ENCODE measurements around the gene TRPM6.
A peak's percentile ranks its signal among the peaks of the same experiment; 100 is the strongest.

The TRPM6 gene

DNA sequence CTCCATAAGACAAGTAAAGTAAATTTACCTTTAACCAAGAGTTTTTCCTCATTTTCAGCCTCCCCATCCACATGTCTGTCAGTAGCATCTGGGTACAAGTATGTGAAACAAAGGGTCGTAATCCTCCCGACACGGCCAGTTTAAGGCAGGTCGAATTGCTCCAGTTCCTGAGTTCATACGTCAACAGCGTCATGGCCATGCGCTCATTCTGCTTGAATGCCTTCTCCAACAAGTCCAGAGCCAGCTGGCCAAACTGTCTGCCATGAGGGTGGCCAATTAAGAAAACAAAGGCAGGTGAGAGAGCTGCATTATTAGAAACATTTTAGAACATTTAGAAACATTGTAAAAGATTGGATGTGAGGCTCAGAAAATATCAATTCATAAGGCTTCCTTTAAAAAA, 87.5 kb downstream of the TRPM6 start:
- no peaks in the 10 kb centered on the region for H3K27me3 ChIP-seq (ENCODE audit: control insufficient read depth, insufficient read depth, low read length)
- H3K9ac ChIP-seq (ENCODE audit: low read depth, low read length), result no peak overlapping the region
- H3K9me3 ChIP-seq (ENCODE audit: control insufficient read depth, insufficient read depth, low read length), result no peaks in the 10 kb centered on the region
- H3K4me3 ChIP-seq (ENCODE audit: low read depth, low read length), result no peak overlapping the region
- H3K4me1 ChIP-seq (ENCODE audit: control insufficient read depth, insufficient read depth, low read length), result no peaks in the 10 kb centered on the region
- no peaks in the 10 kb centered on the region for H3K36me3 ChIP-seq (ENCODE audit: control insufficient read depth, insufficient read depth, low read length)

GRCh38 chr9:74795803-74796202, 91.9 kb downstream of the TRPM6 start:
- H3K9ac ChIP-seq (ENCODE audit: low read depth, low read length), result no peak overlapping the region
- no peaks in the 10 kb centered on the region for H3K36me3 ChIP-seq (ENCODE audit: control insufficient read depth, insufficient read depth, low read length)
- H3K4me1 ChIP-seq (ENCODE audit: control insufficient read depth, insufficient read depth, low read length), result no peaks in the 10 kb centered on the region
- H3K27me3 ChIP-seq (ENCODE audit: control insufficient read depth, insufficient read depth, low read length), result no peaks in the 10 kb centered on the region
- no peaks in the 10 kb centered on the region for H3K9me3 ChIP-seq (ENCODE audit: control insufficient read depth, insufficient read depth, low read length)
- H3K4me3 ChIP-seq (ENCODE audit: low read depth, low read length), result no peak overlapping the region

GRCh38 chr9:74795081-74795480, 92.6 kb downstream of the TRPM6 start:
- Histone ChIP-seq H3K9ac (ENCODE audit: low read depth, low read length) (no peak overlapping the region), H3K36me3 (ENCODE audit: control insufficient read depth, insufficient read depth, low read length) (no peaks in the 10 kb centered on the region), H3K27me3 (ENCODE audit: control insufficient read depth, insufficient read depth, low read length) (no peaks in the 10 kb centered on the region), H3K9me3 (ENCODE audit: control insufficient read depth, insufficient read depth, low read length) (no peaks in the 10 kb centered on the region), H3K4me1 (ENCODE audit: control insufficient read depth, insufficient read depth, low read length) (no peaks in the 10 kb centered on the region), H3K4me3 (ENCODE audit: low read depth, low read length) (no peak overlapping the region)

DNA sequence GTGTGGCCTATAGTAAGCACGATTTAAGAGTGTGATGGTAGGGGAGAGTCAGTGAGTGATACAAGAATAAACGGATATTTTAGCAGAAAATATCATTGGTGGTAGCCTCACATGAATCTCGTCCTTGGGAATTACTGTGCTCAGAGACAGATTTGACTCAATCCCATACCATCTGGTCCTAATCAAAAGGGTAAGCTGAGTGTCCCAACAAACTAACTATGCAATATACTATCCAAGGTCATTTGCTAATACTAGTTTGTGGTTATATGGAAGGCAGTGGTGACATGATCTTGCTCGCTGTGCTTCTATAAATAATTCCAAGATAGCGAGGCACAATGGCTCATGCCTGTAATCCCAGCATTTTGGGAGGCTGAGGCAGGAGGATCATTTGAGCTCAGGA, 103.2 kb downstream of the TRPM6 start:
- no peaks in the 10 kb centered on the region for H3K4me1 ChIP-seq (ENCODE audit: control insufficient read depth, insufficient read depth, low read length)
- no peak overlapping the region for H3K4me3 ChIP-seq (ENCODE audit: low read depth, low read length)
- H3K9me3 ChIP-seq (ENCODE audit: control insufficient read depth, insufficient read depth, low read length), result no peaks in the 10 kb centered on the region
- no peaks in the 10 kb centered on the region for H3K36me3 ChIP-seq (ENCODE audit: control insufficient read depth, insufficient read depth, low read length)
- H3K9ac ChIP-seq (ENCODE audit: low read depth, low read length), result no peak overlapping the region
- no peaks in the 10 kb centered on the region for H3K27me3 ChIP-seq (ENCODE audit: control insufficient read depth, insufficient read depth, low read length)

DNA sequence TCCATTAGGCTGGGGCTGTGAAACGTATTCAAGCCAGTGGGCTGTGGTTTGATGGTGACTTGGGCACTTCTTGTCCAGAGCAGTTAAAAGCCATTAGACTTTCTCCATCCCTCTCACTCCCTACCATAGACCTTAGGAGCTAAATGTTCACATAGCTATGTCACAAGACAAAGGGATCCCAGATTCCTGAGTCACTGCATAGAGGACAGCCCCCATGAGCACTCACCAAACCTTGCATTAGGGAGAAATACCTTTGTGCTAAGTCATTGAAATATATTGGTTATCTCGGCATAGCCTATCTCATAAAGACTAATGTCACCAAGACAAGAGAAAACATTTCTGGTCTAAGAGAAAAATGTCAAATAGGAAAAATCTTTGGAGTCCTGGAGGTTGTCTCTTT, 104.3 kb downstream of the TRPM6 start:
- Histone ChIP-seq H3K9me3 (ENCODE audit: control insufficient read depth, insufficient read depth, low read length) (no peaks in the 10 kb centered on the region), H3K4me3 (ENCODE audit: low read depth, low read length) (no peak overlapping the region), H3K27me3 (ENCODE audit: control insufficient read depth, insufficient read depth, low read length) (no peaks in the 10 kb centered on the region), H3K9ac (ENCODE audit: low read depth, low read length) (no peak overlapping the region), H3K4me1 (ENCODE audit: control insufficient read depth, insufficient read depth, low read length) (no peaks in the 10 kb centered on the region), H3K36me3 (ENCODE audit: control insufficient read depth, insufficient read depth, low read length) (no peaks in the 10 kb centered on the region)

DNA sequence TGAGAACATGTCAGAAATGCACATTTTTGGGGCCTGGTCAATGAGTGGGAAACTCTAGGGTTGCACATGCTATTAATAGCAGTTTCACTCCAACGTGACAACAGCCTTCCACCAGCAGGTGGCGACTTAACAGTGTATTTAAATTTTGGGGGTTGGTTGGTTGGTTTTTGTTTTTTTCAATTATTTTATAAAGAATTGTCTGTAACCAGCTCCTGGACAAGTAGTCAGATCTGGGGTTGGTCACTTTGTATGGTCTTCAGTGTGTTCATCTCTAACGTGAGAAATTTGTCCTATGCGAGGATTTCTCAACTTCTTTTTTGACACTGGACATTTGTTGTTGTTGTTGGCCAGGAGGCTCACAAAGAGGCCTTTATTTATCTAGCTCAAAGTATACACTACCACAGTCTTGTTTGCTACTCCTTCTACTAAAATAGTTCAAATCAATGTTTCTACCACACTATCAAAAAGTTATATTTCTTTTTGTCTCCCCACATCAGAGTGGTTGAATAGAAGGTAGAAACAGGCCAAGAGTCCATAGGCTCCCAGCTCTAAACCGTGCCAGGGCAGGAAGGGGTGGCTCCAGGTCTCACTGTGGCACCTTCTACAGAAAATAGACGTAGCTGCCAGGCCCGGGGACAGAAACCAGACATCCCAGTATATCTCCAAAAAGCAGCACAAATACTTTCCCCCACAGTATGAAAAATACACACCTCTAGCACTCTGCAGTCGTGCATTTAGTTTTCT, 110.4 kb downstream of the TRPM6 start:
- Histone ChIP-seq H3K36me3 (ENCODE audit: control insufficient read depth, insufficient read depth, low read length) (no peaks in the 10 kb centered on the region), H3K27me3 (ENCODE audit: control insufficient read depth, insufficient read depth, low read length) (no peaks in the 10 kb centered on the region), H3K9me3 (ENCODE audit: control insufficient read depth, insufficient read depth, low read length) (no peaks in the 10 kb centered on the region), H3K4me1 (ENCODE audit: control insufficient read depth, insufficient read depth, low read length) (no peaks in the 10 kb centered on the region), H3K9ac (ENCODE audit: low read depth, low read length) (no peak overlapping the region), H3K4me3 (ENCODE audit: low read depth, low read length) (no peak overlapping the region)

- Histone ChIP-seq H3K4me3 (ENCODE audit: low read depth, low read length) (no peak overlapping the region), H3K9ac (ENCODE audit: low read depth, low read length) (no peak overlapping the region), H3K9me3 (ENCODE audit: control insufficient read depth, insufficient read depth, low read length) (no peaks in the 10 kb centered on the region), H3K36me3 (ENCODE audit: control insufficient read depth, insufficient read depth, low read length) (no peaks in the 10 kb centered on the region), H3K27me3 (ENCODE audit: control insufficient read depth, insufficient read depth, low read length) (no peaks in the 10 kb centered on the region), H3K4me1 (ENCODE audit: control insufficient read depth, insufficient read depth, low read length) (no peaks in the 10 kb centered on the region)
Observed at GRCh38 chr9:74775396-74775795, 112.3 kb downstream of the TRPM6 start.

- H3K4me1 ChIP-seq (ENCODE audit: control insufficient read depth, insufficient read depth, low read length), result no peaks in the 10 kb centered on the region
- no peaks in the 10 kb centered on the region for H3K27me3 ChIP-seq (ENCODE audit: control insufficient read depth, insufficient read depth, low read length)
- H3K4me3 ChIP-seq (ENCODE audit: low read depth, low read length), result no peak overlapping the region
- H3K9ac ChIP-seq (ENCODE audit: low read depth, low read length), result no peak overlapping the region
- H3K36me3 ChIP-seq (ENCODE audit: control insufficient read depth, insufficient read depth, low read length), result no peaks in the 10 kb centered on the region
- H3K9me3 ChIP-seq (ENCODE audit: control insufficient read depth, insufficient read depth, low read length), result no peaks in the 10 kb centered on the region
Observed at GRCh38 chr9:74773886-74774479, 113.7 kb downstream of the TRPM6 start.

DNA sequence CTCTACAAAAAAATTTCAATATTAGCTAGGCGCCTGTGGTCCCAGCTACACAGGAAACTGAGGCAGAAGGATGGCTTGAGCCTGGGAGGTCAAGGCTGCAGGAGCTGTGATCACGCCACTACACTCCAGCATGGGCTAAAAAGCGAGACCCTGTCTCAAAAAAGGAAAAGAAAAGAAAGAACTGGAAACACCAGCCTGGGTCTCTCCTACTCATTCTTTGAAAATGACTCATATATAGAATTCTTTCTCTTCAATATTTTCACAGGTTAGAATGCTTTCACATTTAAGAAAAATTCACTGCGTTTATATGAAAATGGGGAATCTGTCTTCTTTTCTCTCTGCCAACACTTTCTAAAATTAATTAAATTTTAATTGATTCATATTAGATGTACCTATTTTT, 115.6 kb downstream of the TRPM6 start:
- H3K9me3 ChIP-seq (ENCODE audit: control insufficient read depth, insufficient read depth, low read length), result no peaks in the 10 kb centered on the region
- no peak overlapping the region for H3K9ac ChIP-seq (ENCODE audit: low read depth, low read length)
- no peak overlapping the region for H3K4me3 ChIP-seq (ENCODE audit: low read depth, low read length)
- H3K36me3 ChIP-seq (ENCODE audit: control insufficient read depth, insufficient read depth, low read length), result no peaks in the 10 kb centered on the region
- H3K27me3 ChIP-seq (ENCODE audit: control insufficient read depth, insufficient read depth, low read length), result no peaks in the 10 kb centered on the region
- H3K4me1 ChIP-seq (ENCODE audit: control insufficient read depth, insufficient read depth, low read length), result no peaks in the 10 kb centered on the region

- Histone ChIP-seq H3K4me1 (ENCODE audit: control insufficient read depth, insufficient read depth, low read length) (no peaks in the 10 kb centered on the region), H3K9ac (ENCODE audit: low read depth, low read length) (no peak overlapping the region), H3K9me3 (ENCODE audit: control insufficient read depth, insufficient read depth, low read length) (no peaks in the 10 kb centered on the region), H3K27me3 (ENCODE audit: control insufficient read depth, insufficient read depth, low read length) (no peaks in the 10 kb centered on the region), H3K36me3 (ENCODE audit: control insufficient read depth, insufficient read depth, low read length) (no peaks in the 10 kb centered on the region), H3K4me3 (ENCODE audit: low read depth, low read length) (no peak overlapping the region)
Observed at GRCh38 chr9:74771672-74772071, 116.0 kb downstream of the TRPM6 start.

- no peak overlapping the region for H3K9ac ChIP-seq (ENCODE audit: low read depth, low read length)
Observed at GRCh38 chr9:74771262-74771585, 116.5 kb downstream of the TRPM6 start.

DNA sequence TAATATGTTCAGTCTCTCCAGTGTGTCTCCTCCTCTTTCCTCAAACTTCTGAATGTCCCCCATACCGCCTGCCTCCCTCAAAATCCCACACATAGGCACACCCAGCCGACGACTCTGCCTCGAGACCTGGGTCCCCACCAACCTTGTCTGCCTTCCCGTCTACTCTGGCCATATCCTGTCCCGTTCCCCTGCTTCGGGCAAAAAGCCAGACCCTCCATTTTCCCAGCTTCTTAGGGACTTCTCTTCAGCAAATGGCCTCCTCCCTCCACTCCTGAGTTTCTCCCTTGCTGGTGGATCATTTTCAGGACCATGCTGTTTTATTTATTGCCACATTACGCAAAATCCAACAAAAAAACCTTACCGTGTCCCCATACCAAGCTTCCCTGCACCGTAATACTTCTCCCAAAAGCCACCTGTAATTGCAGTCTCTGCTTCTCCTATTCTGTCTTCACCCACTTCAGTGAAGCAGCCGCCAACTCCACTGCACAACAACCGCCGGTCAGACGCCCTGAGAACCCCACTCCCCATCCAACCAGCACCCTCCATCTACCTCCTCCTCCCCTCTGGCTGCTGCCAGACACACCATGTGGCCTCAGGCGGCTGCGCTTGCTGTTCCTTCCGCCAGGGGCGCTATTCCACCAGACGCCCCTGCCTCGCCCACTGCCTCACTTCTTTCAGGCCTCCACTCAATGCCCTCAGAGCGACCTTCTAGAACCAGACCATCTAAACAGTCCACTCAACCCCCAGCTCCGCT, 117.0 kb downstream of the TRPM6 start:
- no peaks in the 10 kb centered on the region for H3K9me3 ChIP-seq (ENCODE audit: control insufficient read depth, insufficient read depth, low read length)
- no peak overlapping the region for H3K9ac ChIP-seq (ENCODE audit: low read depth, low read length)
- H3K4me1 ChIP-seq (ENCODE audit: control insufficient read depth, insufficient read depth, low read length), result no peaks in the 10 kb centered on the region
- H3K27me3 ChIP-seq (ENCODE audit: control insufficient read depth, insufficient read depth, low read length), result no peaks in the 10 kb centered on the region
- H3K36me3 ChIP-seq (ENCODE audit: control insufficient read depth, insufficient read depth, low read length), result no peaks in the 10 kb centered on the region
- H3K4me3 ChIP-seq (ENCODE audit: low read depth, low read length), result peak overlapping the region; percentile 55

More at GRCh38 chr9:74771262-74771585, 116.5 kb downstream of the TRPM6 start:
- no peaks in the 10 kb centered on the region for H3K4me1 ChIP-seq (ENCODE audit: control insufficient read depth, insufficient read depth, low read length)
- no peaks in the 10 kb centered on the region for H3K27me3 ChIP-seq (ENCODE audit: control insufficient read depth, insufficient read depth, low read length)
- H3K9me3 ChIP-seq (ENCODE audit: control insufficient read depth, insufficient read depth, low read length), result no peaks in the 10 kb centered on the region
- H3K4me3 ChIP-seq (ENCODE audit: low read depth, low read length), result no peak overlapping the region
- H3K36me3 ChIP-seq (ENCODE audit: control insufficient read depth, insufficient read depth, low read length), result no peaks in the 10 kb centered on the region
